GM12873 (cell line): Measurements from ENCODE around the gene ATF7.

Experiments used
- CTCF ChIP-seq: IDR thresholded peaks from 2 replicates; pipeline ENCODE4 v1.5.1; 2012; ENCODE audit warnings: low read depth, mild to moderate bottlenecking, moderate library complexity, low read length, control low read depth; ENCODE audit not compliant: insufficient read depth; ENCODE audit errors: missing control alignments

ATF7 gene

GRCh38 chr12:53530061-53530460, 96.1 kb downstream of the ATF7 start:
- TF ChIP-seq CTCF: no peak

- no peak for TF ChIP-seq CTCF
These were observed 101.7 kb downstream of the ATF7 start for GRCh38 chr12:53524476-53524875.

GRCh38 chr12:53523131-53523530, 103.1 kb downstream of the ATF7 start:
- no peak for TF ChIP-seq CTCF

- TF ChIP-seq CTCF: no peak
These were observed 107.8 kb downstream of the ATF7 start for GRCh38 chr12:53518381-53518780.

- no peak for TF ChIP-seq CTCF
These were observed 109.3 kb downstream of the ATF7 start for GRCh38 chr12:53516758-53517455.

- TF ChIP-seq CTCF: no peak
These were observed 110.9 kb downstream of the ATF7 start for GRCh38 chr12:53515291-53515680.

GRCh38 chr12:53514628-53515290, 111.4 kb downstream of the ATF7 start:
- TF ChIP-seq CTCF: no peak
